ENCODE measurements around the gene ZNF784. TPM values are rescaled to one million over a fixed set of nuclear protein-coding genes. Genes with fewer than 3 reads are reported as not detected.

ZNF784 gene, protein sequence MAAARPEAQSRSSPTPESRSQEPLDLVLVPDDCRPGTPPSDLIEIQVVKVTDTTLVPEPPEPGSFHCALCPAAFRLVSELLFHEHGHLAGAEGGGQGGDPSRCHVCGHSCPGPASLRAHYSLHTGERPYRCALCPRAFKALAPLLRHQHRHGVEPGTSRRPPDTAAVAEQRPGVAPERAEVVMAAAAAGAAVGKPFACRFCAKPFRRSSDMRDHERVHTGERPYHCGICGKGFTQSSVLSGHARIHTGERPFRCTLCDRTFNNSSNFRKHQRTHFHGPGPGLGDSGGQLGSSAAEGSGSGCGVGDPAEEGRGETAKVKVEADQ
- 2.3 and 3.4 TPM in 2 replicates for total RNA-seq

DNA sequence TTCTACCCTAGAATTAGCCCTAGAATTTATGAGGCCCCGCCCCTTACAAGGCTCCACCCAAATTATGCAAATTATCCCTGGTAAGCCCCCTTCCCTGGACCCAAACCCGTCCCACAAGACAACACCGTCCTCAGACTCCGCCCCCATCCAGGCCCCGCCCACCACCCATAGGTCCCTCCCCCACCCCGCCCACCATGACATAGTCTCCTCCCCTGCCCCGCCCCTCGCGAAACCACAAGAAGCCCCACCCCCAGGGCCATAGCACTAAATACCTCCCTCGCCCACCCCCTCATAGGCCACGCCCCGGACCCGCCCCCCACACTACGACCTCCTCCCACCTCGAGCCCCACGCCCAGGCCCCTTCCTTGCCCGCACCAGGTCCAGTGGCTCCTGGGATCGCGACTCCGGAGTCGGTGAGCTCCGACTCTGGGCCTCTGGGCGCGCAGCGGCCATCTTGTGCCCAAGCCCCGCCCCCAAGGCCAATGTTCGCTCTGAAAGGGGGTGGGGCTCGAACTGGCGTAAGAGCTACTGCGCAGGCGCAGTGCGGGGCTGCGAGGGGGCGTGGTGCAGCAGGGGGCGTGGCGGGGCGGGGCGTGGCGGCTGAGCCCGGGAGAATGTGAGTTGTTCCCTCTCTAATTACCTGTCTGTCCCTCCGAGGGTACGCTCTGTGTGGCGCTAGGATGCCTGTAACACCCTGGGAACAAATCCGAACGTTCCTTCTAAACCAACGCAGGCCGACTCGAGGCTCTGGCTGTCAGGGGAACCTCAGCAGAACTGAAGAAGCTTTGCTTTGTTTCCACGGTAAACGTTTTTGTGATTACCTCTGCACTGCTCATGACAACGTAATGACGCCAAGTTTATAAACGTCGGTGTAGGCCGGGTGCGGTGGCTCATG lies at the start of gene ZNF784:
TSS of gene ZNF784 (minus strand) at position 458 of the 895 bp plus-strand sequence. CDS start at position 453, 5 bp downstream.

DNA sequence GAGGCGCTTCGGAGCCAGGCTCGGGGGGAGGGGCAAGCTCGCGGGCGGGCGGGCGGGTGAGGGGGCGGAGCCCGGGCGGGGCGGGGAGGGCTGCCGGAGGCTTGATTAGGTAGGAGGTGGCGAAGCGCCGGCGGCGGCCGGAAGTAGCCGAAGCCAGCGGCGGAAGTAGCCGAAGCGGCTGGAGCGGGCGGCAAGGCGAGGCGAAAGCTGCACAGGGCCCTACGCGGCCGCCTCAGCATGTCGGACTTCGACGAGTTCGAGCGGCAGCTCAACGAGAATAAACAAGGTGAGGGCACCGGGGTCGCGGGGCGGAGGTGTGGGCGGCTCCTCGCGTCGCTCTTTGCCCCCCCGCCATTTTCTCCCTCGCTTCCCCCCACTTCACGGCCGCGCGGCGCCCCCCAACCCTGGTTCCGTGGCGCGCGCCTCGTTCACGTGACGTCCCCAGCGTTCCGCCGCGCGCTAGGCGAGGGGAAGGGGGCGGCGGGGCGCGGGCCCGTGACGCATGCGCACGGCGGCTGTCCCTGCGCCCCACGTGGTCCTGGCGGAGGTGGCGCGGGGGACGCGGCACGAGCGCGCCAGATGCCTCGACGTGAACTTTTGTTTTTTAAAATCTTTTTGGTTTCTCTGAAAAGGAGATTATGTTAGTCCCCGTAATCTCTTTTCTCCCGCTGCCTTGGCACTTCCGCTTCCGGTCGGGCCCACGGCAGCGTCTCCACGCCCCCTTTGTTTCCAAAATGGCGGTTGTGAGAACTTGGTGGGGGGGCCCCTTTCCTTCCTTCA lies 30.7 kb upstream of the ZNF784 start, which contains the start of gene U2AF2:
TSS of gene U2AF2 (plus strand) at position 168 of the 780 bp plus-strand sequence. CDS start at position 238, 70 bp downstream.

DNA sequence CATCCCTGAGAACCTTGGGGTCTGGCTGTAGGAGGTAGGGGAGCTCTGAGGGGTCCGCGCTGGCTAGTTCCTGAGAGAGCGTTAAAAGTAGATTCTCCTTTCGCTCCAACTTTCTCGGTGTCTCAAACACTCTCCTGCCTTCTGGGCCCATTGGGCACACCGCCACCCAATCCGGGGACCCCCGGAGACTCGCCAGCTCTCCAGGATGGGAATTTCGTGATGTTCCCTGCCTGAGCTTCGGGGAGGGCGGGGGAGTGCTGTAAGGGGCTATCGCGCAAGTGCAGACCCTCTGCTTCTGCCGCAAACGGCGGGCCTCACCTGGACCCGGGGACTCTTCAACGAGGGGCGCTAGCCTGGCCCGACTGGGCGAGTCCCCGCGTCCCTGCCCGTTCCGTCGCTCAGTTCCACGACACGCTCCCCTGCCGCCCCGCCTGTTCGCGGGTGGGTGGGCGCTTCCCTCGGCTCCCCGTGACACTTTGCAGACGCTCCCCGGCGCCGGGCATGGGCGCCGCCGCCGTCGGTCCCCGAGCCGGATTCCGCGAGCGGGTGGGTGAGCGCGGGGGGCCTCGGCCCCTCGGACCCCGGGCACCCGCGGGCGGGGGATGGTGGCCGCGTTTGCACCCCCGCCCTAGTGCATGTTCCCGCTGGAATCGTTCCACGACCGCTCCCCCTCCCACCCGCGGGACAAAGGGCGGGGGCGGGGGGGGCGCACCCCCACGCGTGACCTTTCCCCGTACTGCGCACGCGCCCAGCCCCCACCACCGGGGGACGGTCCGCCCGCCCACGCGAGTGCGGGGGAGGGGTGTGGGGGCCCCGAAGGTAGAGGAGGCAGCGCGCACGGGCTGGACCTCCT lies 23.6 kb upstream of the ZNF784 start, which contains the start of gene CCDC106:
TSS of gene CCDC106 (plus strand) at position 481 of the 853 bp plus-strand sequence. CDS start 835 bp downstream, outside the sequence.

DNA sequence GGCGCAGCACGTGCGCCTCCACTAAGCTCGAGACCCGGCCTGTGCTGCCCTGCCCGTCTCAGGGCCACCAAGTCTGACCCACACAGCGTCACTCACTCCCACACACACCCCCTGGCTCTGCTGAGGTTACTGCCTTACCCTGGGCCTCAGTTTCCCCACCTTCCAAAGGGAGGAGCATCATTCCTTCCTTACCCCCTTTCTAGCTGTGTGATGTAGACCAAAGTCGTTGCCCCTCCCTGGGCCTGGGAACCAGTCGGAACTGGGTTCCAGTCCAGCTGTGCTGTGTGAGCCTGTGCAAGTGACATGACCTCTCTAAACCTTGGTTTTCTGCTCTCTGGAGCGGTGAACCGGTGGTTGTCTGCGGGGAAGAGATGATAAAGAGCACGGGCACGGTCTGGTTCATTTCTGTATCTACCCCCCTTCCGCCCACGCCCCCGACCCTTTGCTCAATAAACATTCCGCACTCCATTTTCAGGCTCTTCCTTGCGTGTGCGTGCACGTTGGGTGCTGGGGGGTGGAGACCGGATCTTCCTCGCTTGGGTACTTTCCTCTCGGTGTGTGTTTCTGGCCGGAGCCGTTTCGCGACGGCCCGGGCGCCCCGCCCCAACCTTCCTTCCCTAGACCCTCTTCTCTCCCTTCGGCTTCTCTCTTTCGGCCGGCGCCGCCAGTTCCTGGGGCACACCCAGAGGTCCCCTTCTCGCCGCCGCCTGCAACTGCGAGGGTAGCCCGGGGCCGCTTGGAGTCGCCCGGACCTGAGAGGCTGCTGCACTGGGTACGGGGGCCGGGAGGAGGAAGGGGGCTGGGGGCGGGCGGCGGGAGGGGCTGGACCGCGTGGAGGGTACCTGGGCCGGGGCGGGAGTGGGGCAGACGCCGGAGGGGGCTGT lies 18.9 kb upstream of the ZNF784 start, which contains the start of gene ZNF581:
TSS of gene ZNF581 (plus strand) at position 647 of the 884 bp plus-strand sequence. CDS start 923 bp downstream, outside the sequence.

DNA sequence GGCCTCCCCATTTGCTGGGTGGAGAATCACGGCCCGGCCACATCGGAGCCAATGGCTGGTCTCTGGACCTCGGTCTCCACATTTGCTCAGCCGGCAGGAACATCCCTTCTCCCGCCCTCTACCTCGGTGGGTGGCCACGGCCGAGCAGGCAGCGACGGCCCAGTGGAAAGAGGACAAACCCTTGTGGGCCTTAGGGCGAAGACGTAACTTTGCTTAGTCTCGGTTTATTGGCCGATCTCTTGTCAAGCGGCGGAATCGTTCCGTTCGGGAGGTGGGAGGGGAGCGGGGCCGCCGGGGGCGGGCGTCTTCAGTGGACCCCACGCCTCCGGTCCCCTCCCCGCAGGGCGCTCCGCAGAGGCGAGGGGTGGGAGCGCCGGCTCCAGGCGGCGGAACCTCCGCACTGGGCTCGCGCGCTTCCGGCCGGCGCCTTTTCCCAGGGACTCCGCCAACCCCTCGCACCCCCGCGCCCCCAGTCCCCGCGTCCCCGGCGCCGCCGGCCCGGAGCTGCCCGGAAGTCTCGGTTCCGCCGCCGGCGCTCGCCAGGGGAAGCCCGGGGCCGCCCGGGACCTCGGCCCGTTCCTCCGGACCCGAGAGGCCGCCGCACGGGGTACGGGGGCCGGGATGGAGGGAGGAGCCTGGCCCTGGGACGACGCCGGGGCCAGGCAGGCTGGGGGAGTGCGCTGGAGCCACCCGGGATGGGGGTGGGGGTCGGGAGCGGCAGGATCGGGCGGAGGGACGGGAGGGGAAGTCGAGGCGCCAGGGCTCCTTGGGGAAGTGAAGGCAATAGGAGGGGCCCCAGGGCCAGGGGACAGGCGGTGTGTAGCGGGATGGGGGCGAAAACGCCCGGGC lies 16.4 kb upstream of the ZNF784 start, which contains the start of gene ZNF580:
TSS of gene ZNF580 (plus strand) at position 426 of the 849 bp plus-strand sequence. CDS start 1,507 bp downstream, outside the sequence.

DNA sequence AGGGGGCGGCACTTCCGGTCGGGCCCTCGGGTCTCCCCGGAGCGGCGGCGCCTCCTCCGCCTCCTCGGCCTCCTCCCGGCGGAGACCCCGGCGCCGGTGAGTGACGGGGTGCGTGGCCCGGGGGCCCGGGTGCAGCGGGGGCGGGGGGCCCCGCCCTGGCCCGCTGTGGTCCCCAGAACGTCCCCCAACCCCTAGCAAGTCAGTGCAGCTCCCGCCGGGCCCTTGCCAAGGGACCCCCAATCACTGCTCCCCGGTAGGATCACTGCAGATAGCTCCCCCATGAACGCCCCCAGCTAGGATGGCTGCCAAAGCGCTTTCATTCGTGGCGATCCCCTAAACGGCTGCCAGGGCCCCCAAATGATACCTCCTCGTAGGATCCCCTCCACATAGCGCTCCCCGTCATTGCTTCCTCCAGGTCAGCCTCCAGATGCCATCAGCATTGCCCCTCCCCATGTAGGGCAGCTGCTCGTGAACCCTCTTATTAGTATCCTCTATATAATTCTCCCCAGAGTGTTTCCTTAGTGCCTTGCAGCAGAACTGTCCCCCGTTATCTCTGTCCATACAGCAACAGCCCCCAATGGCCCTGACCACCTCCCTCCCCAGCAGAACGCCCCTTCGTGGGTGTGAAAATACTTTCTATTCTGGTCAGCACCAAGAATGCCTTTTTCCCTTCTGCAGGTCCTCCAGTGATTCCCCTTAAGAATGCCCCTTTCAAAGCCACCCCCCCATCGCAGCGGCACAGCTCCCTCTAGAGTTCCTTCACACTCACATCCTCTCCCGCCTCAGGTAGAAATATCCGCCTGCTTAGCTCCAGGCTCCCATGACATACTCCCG lies 18.5 kb downstream of the ZNF784 start, which contains the start of gene ZNF865:
TSS of gene ZNF865 (plus strand) at position 11 of the 834 bp plus-strand sequence. CDS start 7,972 bp downstream, outside the sequence.

DNA sequence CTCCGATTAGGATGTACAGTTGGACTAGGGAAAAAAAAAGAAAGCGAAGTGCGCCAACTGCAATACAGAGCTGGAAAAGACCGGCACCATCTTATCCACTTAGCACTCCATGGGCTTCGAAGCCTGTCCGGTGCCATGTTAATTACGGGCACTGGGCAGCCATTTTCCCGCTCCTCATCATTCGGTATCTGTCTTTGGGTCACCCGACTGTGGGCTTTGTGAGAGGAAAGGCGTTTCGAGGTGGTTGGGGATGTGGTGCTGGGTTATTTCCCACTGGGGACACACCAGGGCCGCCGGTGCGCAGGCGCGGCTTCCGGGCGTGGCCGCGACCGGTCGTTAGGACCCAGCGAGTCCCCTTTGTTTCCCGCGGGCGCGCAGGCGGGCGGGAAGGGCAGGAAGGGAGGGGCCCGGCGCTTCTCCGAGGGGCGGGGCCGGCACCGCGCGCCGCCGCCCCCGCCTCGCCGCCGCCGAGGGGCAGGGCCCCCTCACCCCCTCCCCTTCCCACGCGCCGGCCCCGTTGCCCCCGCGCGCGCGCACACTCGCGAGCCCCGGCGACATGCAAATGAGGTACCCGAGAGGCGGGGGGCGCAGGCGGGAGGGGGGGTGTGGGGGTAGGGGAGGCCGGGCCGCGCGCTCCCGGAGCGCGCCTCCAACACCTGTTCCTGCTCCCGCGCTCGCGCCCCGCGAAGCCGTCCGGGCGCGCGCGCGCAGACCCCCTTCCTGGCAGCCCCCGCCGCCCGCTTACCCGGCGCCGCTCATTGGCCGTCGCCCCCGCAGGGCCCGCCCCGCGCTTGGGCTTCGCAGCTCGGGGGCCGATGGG lies 24.3 kb downstream of the ZNF784 start, which contains the start of gene ZNF524:
TSS of gene ZNF524 (plus strand) at position 447 of the 820 bp plus-strand sequence. CDS start 1,825 bp downstream, outside the sequence.

DNA sequence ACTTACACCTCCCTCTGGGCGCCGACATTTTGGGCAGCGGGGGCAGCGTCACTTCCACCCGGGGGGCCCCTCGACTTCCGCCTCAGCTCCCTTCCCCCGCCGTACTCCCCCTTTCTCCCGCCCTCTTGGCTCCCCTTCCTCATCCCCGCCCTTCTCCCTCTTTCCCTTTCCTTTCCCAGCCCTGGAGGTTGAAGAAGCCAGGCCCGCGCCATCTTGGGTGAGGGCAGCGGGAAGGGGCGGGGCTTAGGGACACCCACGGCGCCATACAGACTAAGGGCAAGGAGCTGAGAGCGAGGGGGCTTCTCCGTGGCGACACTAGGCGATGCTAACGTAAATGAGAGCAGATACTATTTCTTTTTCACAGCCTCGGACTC lies 24.9 kb downstream of the ZNF784 start, which contains the start of gene FIZ1:
TSS of gene FIZ1 (minus strand) at position 50 of the 374 bp plus-strand sequence. CDS start 1,652 bp downstream, outside the sequence.

DNA sequence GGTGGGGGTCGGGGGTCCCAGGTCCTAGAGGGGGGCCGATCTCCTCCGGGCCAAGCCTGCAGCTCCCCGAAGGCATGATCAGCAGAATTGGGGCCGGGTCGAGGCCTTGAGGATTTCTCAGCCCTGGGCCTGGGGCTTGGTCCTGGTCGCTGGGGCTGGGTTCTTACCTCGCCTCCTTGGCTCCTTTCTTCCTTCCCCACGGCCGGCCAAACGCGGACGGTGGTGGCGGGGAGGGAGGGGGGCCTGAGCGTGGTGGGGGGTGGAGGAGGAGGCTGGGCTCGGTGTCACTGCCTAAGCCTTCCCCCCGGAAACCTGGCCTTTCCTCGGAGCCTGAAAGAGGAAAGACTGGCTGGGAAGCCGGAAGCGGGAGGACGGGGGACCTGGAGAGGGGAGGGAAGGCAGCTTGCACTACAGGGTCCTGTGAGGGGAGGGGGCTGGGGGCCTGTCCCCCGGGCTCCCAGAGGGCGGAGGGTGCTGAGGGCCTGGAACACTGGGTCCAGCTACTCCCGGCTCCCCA lies 43.7 kb downstream of the ZNF784 start, which contains the start of gene ZNF579:
TSS of gene ZNF579 (minus strand) at position 221 of the 517 bp plus-strand sequence. CDS start 1,209 bp downstream, outside the sequence.

Other genes with a start within 250 kb of the ZNF784 start
- 0.96 TPM in 1 of 2 replicates, not detected in the other for gene TMEM190, start 247.7 kb downstream of the ZNF784 start, total RNA-seq
- gene TMEM238, start 240.3 kb downstream of the ZNF784 start, total RNA-seq: 9.6 and 24.3 TPM in 2 replicates
- 142 and 275 TPM in 2 replicates for gene RPL28, start 238.6 kb downstream of the ZNF784 start, total RNA-seq
- 18.5 and 42.2 TPM in 2 replicates for gene UBE2S, start 216.8 kb downstream of the ZNF784 start, total RNA-seq
- gene SHISA7, start 181.3 kb downstream of the ZNF784 start, total RNA-seq: not detected in 2 replicates
- gene ISOC2, start 162.9 kb downstream of the ZNF784 start, total RNA-seq: 49.2 and 88.9 TPM in 2 replicates
- not detected in 2 replicates for gene C19orf85, start 159.8 kb downstream of the ZNF784 start, total RNA-seq
- gene ZNF628, start 147.9 kb downstream of the ZNF784 start, total RNA-seq: 0.48 and 1.1 TPM in 2 replicates
- gene NAT14, start 139.4 kb downstream of the ZNF784 start, total RNA-seq: 7.9 and 11.1 TPM in 2 replicates
- 0.24 TPM in 1 of 2 replicates, not detected in the other for gene SSC5D, start 136.1 kb downstream of the ZNF784 start, total RNA-seq
- gene SBK2, start 87.4 kb downstream of the ZNF784 start, total RNA-seq: 0.72 TPM in 1 of 2 replicates, not detected in the other
- not detected in 2 replicates for gene SBK3, start 79.0 kb downstream of the ZNF784 start, total RNA-seq
- 3.8 and 5.5 TPM in 2 replicates for gene ZNF579, start 43.7 kb downstream of the ZNF784 start, total RNA-seq
- gene FIZ1, start 25.0 kb downstream of the ZNF784 start, total RNA-seq: 2.7 and 9.0 TPM in 2 replicates
- gene ZNF524, start 24.3 kb downstream of the ZNF784 start, total RNA-seq: 13.0 and 33.0 TPM in 2 replicates
- gene ZNF865, start 18.9 kb downstream of the ZNF784 start, total RNA-seq: 1.4 and 2.1 TPM in 2 replicates
- gene ZNF580, start 16.4 kb upstream of the ZNF784 start, total RNA-seq: 0.43 and 3.1 TPM in 2 replicates
- gene ZNF581, start 19.1 kb upstream of the ZNF784 start, total RNA-seq: 27.5 and 40.1 TPM in 2 replicates
- gene CCDC106, start 23.6 kb upstream of the ZNF784 start, total RNA-seq: 3.4 and 4.1 TPM in 2 replicates
- gene U2AF2, start 30.5 kb upstream of the ZNF784 start, total RNA-seq: 89.2 and 92.1 TPM in 2 replicates
- gene EPN1, start 50.7 kb upstream of the ZNF784 start, total RNA-seq: 44.3 and 50.5 TPM in 2 replicates
- gene NLRP9, start 113.8 kb upstream of the ZNF784 start, total RNA-seq: 0.24 TPM in 1 of 2 replicates, not detected in the other
- gene RFPL4A, start 134.5 kb upstream of the ZNF784 start, total RNA-seq: not detected in 2 replicates
- not detected in 2 replicates for gene RFPL4AL1, start 144.6 kb upstream of the ZNF784 start, total RNA-seq
- gene NLRP11, start 207.4 kb upstream of the ZNF784 start, total RNA-seq: not detected in 2 replicates
- not detected in 2 replicates for gene NLRP4, start 212.0 kb upstream of the ZNF784 start, total RNA-seq